SHP77 treated with DMSO at 0.1 percent for 48 hours (cell line): ENCODE measurements around the gene TPBGL.

Source experiments
- DNase-seq: peaks from one replicate; lab custom pipeline; 2025; lab: John Stamatoyannopoulos, UW

Gene TPBGL

DNA sequence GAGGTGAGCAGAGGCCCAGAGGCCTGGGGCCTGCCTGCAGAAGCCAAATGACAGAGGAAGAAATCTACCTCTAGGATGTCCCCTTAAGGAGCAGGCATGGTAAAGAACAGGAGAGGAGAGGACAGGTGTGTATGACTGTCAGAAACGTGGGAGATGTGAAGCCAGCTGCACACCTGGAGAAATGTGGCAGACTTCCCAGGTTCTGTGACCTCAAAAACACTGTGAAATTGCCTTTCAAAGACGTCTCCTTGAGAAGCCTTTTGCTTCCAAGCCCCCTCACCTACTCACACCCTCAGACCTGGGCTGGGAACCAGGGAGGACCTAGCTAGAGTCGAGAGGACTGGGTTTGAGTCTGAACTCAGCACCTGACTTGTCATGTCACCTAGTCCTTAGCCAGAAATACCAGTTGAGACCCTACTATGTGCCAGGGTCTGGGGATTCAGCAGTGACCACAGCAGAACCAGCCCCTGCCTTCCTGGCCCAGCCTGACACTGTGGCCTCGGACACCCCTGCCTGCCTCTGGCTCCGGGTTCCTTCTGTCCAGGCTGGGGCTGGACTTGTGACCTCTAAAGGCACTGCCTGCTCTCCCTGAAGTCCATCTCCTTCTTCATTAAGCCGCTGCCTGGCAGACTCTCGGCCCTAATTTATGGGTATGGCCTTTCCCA is 5.6 kb downstream of the TPBGL start:
- DNase-seq: no peak

DNA sequence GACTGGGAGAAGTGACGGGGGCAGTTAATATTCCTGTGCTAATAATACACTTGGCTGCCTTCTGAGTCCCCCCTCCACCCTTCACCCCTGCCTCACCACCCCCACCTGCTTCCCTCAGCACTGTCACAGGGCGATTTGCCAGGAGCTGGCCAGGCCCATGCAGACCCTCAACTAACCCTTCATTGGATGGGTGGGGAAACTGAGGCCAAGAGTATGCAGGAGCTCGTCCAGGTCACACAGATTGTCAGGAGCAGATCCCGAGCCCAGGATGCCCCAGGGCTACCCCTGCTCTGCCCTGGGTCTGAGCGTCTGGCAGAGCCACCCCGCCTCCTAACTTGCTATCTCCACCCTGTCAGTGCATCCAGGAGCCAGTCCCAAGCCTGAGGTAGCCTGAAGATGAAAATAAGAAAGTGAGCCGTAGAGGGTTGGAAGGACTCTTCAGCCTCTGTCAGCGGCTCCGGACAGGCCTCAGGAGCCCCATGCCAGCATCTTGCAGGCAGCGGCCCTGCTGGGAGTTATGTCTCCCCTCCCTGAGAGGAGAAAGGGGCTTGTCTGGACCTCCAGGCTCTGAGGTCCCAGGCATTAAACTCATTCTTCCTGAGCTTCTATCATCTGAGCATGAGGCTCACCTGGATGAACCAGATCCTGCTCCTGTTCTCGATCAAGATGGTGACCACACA is 6.2 kb downstream of the TPBGL start:
- DNase-seq: no peak

DNA sequence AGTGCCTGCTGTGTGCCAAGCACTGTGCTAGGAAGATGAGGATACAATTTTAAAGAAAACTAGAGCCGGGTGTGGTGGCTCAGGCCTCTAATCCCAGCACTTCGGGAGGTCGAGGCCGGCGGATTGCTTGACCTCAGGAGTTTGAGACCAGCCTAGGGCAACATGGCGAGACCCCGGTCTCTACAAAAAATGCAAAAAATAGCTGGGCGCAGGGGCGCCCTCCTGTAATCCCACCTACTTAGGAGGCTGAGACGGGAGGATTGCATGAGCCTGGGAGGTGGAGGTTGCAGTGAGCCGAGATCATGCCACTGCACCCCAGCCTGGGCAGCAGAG is 8.3 kb downstream of the TPBGL start:
- no peak for DNase-seq

DNA sequence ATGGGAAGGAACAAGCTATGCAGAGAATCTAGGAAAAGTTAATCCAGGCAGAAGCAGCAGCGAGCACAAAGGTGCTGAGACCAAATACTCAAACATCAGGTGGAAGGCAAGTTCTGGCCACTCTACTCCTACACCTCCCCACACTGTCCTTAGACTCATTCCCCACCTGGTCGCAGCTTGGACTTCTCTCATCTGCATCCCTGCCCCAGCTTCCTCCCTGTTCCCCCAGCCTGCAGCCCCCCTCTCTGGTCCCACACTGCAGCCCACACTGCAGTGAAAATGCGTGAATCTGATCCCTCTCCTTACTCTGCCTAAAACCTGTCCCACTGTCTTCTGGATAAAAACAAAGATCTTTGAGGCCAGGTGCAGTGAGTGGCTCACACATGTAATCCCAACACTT is 9.1 kb downstream of the TPBGL start:
- no peak for DNase-seq

DNA sequence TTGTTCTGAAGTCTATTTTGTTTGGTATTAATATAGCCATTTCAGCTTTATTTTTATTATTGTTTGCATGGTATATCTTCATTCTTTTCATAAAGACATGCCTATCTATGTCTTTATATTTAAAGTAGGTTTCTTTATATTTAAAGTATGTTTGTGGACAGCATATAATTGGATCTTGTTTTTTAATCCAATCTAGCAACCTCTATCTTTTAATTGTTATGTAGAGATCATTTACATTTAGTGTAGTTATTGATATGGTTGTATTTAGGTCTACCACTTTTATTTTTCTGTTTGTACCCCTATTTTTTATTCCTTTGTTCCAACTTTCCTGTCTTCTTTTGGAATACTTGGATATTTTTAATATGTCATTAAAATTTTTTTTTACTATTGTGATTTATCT is 13.8 kb downstream of the TPBGL start:
- no peak for DNase-seq

DNA sequence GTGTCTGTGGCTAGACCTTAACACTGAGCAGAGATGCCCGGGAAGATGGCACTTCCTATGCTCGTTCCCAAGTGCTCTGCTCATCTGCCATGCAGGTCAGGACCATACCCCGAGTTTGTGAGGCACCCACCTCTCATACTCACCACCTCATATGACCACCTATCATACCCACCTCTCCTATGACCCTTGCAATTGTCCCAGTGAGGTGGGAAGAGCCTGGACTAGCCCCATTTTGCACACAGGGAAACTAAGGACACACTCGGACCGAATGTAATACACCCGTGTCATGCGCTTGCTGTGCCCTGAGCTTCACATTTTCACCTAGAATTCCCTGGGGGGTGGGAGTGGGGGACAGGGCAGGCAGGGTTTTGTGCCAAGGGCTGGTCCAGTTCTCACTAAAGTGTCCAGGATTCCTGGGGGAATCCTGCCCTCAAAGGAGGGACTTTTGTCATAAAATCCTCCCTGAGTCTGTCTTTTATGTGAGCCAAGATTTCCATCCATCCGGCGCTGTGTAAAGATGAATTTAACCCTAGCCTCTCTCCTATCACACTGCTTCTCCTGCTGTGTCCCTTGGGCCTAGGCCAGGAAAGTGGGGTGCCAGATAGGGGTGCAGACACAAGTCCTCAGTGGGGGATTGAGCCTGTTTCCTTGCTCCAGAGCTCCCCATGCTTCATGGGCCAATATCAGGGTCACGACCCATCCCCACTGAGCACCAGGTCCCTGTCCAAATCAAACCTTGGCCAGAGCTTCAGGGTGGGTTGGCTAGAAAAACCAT is 20.0 kb downstream of the TPBGL start:
- DNase-seq: no peak

DNA sequence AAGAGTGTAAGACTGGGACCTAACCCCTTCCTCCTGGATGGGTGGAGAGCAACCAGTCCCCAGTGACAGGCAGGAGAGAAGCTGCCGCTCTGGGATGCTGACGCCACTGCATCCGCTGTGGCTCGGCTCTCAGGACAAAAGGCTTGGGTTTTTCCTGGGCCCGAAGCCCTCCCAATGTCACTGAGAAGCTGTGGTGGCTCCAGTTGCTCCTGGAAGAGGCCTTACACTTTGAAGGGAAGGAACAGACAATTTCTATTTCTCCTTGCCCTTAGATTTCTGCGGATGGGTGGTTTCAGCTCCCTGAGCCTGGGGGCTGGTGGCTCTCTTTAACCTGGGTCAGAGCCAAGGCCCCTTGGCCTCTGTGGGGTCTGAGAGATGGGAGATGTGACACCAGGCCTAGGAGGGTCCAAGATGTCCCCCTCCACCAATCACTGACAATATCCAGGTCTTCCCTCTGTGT is 21.4 kb downstream of the TPBGL start:
- no peak for DNase-seq

DNA sequence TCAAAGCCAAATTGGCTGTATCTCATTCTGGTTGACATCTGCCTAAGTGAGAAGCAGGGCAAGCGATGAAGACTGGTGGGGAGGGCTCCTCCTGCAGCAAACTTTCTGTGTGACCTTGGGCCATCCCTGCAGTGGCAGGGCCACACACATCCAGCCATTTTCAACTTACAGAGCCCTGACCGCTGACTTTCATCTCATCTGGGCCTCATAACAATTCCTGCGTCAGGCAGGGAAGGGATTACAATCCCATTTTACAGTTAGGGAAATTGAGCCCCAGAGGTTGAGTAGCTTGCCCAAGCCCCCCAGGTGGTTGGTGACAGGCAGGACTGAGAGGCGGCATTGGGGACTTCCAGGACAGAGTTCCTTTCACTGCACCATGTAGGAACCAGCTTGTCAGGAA is 21.9 kb downstream of the TPBGL start:
- no peak for DNase-seq

DNA sequence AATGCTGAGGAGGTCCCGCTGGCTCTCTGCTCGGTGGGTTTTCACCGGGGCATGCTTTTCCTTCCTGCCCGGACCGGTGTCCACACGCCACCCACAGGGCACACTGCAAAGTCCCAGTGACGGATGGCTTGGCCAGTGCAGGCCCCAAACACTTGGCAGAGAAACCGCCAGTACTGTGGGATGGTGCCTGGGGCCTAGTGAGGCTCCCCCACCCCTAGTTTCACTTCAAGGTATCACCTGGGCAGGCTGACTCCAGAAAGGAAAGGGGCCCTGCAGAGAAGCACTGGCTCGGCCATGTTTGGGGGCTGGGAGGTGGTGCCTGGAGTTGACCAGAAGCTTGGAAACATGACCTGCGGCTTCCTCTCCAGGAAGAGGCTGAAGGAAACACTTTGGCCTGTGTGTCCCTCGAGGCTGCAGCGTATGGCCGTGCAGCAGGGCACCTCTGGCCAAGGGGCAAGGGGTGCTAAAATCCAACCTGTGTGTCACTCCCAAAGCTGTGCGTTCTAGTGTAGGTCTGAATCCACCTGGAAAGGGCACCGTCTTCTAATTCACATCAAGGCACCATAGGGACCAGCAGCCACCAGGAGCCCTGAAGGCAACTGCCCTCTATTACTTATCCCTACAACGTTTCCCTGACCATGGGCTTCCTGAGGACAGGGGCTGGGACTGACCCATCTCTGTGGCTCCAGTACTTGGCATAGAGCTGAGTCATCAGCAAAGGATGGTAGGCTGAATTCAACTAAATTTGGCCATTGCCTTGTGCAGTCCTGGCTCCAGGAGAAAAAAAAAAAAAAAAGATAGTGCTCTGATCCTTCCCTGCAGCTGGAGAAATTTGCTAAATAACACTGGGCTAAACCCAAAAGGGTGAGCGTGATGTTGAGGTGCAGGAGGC is 22.6 kb downstream of the TPBGL start:
- no peak for DNase-seq

DNA sequence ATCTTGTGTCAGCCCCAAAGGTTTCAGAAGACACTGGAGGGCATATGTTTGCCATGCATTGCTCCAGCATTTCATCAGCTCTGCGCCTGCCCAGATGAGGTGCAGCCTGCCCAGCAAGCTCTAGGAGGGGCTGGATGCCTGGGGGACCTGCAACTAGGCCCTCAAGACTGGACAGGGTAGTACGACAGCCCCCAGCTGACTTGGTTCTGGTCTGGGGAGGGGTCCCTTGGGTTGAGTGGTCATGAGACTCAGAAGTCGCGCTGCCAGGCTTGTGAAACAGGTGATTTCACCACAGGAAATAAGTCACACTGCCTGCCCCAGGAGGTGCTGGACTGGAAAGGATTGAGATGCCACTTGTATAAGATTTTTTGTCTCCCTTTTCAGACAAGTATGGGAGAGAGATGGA is 23.4 kb downstream of the TPBGL start:
- DNase-seq: no peak

DNA sequence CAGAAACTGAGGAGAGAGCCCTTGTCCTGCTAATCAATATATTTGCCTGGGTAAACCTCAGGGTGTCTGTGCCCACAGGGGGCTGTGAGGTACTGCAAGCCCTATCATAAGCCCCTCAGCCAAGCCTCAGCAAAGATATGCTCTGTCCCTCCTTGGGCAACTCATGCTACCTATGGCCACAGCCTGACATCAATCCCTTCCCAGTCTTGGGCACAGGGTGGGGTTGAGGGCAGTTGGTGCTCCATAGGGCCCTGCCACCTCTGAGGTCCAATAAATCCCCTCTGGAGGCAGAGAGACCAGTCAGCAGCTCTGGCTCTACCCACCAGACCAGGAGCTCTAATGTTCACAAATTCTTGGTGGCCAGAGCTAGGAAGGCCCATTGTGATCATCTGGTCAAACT is 23.8 kb downstream of the TPBGL start:
- DNase-seq: no peak

DNA sequence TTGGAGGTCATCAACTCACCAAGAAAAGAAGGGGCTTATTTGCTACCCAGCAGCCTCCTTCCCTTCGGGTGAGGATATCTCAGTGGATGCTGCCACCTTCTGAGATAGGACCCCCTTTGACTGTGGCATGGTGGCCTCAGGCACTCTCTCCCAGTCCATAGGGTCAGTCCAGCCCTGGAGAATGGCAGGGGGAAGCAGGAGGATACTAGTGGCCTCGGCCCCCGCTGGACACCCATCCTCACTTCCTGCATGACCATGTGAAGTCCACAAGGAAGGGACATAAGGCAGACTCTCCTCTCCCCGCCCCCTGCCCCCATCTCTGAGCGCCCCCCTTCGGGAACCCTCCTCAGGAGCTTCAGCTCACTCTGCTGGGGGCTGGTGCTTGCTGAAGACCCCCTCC is 24.4 kb downstream of the TPBGL start:
- DNase-seq: no peak

DNA sequence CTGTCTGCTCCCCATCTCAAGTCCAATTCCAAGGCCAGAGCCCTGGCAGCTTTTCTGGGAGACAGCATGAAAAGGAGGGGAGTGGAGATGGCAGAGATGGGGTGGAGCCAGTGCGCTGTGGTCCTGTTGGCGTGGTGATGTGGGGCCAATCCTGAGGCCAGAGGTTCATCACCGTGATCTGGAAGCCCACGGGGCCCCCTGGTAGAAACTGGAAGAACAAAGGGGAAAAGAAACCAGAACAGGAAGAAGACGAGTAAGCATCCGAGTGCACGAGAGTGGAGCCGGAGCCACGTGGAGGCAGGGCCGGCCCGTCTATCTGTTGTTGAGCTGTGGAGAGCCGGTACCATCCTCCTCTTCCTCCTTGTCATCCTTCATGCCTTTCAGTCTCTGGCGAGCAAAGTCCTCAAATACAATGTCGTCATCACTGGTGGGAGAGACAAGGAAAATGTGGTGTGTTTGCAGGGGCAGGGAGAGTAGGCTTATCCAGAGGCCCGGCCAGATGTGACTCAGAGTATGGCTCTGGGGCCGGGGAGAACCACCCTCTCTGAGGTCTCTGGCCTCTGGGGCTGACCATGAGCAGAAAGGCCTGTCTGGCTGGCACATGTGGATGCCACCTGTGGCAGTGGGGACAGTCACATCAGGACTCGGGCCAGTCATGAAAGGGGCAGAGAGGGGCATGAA is 25.4 kb downstream of the TPBGL start:
- no peak for DNase-seq

DNA sequence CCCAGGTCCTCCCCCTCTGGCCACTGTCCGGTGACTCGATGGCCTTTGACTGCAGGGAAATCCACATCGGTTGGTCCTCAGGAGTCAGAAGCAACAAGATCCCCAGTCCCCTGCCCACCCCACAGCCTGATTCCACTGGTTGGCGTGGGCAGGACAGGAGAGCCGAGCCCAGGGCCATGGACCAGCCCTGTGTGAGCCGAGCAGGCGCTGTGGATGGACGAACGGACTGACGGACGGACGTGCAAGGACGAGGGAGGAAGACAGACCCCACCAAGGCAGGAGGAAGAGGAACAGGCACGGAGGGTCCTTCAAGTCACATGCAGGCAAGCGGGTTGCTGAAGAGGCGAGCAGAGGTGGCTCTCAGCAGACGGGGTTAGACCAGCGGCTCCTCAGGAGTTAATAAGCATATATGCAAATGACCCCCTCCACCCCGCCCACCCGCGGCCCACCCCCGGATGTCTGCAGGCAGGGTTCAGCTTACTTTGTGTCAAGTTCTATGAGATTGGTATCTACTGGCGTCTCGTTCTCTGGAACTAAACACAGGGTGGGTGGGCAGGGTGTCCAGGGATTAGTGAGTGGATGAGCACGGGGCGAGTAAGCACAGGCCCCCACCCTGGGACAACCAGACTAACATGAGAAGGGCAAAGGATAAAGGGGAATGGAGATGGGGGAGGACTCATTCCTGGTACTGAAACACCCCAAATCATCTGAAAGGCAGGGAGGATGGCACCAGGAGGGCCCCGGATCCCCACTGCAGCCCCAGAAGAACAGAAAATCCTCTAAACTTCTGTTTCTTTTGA is 26.8 kb downstream of the TPBGL start:
- DNase-seq: no peak

DNA sequence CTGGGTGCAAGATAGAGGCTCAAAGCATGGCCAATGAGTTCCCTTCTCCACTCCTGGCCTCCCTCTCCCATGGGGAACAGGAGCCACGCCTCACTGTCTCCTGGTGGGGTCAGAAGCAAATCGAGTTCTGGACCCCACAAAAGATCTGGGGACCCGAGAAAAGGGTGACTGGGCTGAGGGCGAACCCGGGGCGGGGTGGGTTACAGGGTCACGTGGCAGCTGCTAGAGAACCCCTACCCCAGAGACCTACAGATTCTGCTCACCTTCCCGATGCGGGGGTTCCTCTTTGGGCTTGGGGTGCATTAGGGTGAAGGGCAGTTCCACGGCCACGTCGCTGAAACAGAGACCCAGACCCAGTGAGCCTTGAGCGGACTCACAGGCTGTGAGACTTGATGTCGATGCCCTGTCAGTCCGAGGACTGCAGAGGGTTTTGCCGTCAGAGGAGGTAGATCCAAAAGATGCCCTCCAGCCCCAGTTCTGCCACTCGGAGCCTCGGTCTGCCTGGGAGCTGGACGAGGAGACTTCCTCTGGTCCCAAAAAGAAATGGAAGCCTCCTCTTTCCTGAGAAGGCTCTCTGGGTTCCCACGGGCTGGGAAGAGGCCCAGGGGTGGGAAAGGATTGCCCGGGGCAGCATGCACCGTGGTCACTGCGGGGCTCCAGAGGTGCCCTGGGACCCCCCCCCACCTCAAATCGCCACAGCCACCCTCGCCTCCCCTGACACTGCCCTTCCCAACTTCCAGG is 28.2 kb downstream of the TPBGL start:
- DNase-seq: no peak

DNA sequence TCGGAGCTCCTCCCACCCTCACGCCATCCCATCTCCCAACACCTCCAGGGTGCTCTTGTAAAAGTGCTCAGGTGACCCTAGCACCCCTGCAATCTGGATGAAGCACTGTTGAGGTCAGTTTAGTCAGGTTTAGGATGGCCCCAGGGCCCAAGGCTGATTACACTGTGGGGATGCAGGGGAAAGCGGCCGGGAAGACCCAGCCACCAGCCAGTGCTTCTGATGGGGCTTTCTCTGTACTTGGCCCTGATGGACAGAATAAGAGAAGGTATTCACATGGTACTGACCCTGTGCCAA is 28.7 kb downstream of the TPBGL start:
- DNase-seq: no peak

DNA sequence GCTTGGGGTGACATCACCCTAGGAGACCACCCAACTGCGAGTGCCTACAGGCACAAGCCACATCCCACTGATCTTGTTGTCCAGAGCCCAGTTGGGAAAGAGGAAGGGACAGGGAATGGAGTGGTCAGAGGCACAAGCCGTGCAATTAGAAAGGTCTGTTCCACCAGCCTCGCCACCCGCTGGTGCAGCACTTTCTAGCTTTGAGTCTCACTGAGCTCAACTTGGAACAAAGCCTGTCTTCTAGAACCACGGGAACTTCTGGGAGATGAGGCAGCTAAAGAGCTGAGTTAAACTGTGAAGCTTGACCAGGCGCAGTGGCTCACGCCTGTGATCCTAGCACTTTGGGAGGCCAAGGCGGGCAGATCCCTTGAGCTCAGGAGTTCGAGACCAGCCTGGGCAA is 29.3 kb downstream of the TPBGL start:
- DNase-seq: no peak

DNA sequence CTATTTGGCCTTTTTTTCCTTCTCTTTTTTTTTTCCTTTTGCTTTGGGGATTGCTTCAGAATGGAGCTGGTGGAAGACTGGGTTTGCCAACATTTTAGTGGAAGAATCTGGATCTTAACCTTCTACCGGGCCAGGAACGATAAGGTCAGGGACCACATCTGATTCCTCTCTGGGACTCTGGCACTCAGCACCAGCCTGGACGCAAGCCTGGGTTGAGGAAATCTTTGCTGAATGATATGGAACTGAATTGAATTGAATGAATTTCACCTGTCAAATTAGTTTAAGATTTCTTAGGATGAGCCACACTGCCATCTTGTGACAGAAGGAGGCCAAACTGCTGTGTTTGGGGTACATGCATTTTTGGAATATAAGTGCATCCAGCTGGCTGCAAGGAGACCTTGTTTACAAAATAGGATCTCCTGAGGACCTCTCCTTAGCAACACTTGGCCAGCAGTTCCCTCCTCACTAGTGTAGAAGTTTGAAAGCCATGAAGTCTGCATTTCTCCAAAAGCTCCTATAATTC is 30.4 kb downstream of the TPBGL start:
- DNase-seq: no peak

DNA sequence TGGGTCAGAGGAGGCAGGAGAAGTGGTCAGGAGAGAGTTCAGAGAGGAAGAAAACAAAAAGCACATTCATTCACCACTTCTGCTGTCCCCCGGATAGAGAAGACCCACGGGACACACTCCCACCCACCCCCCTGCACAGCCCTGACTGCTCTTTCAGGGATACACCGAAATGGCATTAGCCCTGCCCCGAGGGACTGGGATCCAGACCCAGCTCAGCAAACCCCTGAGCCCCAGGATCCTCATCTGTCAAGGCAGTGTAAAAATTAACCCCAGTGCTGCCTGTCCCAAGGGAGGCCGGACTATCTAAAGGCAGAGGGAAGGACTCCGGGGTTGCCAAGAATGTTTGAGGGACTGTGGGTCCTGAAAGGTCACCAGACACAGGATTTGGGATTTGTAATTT is 31.2 kb downstream of the TPBGL start:
- no peak for DNase-seq

DNA sequence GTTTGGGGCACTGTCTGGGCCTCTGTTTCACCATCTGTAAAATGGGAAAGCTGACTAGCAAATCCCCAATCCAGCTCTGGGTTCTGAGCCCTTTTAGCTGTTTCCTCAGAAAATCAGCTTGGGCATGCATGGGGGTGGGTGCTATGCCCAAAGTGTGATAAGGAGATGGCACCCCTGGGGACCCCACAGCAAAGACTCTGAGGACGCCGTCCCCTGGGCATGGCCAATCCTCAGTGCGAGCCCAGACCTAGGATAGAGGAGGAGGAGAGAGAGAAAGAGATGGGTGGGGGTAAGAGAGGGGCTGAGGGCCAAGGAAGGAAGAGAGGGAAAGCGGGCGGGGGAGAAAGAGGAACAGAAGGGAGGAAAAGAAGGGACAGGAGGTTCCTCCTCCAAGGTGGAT is 31.8 kb downstream of the TPBGL start:
- no peak for DNase-seq
